Neural cell (in vitro differentiated cells): Measurements from ENCODE around the gene RABGAP1L. TPM values are rescaled to one million over a fixed set of nuclear protein-coding genes. Genes with fewer than 3 reads are reported as not detected.

Experiments
- H2AFZ ChIP-seq: fragments of 200-600, 300-800 bp; sonication (generic), shearing (Covaris generic); 2 replicates; pipeline ENCODE4 v1.6.0; 2014; ENCODE audit warnings: low read depth, mild to moderate bottlenecking, antibody characterized with exemption, low read length, moderate library complexity
- H3F3A ChIP-seq: fragments of 200-600 bp; shearing (Covaris generic); 2 replicates; pipeline ENCODE4 v1.6.1; 2016; ENCODE audit warnings: mild to moderate bottlenecking, moderate library complexity, mixed read lengths, antibody characterized with exemption, low read length; ENCODE audit not compliant: insufficient read depth, poor library complexity, severe bottlenecking
- H3K27ac ChIP-seq: fragments of 200-600, 300-800 bp; sonication (generic), shearing (Covaris generic); 2 replicates; pipeline ENCODE4 v1.5.1; 2014; ENCODE audit warnings: mild to moderate bottlenecking, low read length, moderate library complexity
- H3K27me3 ChIP-seq: fragments of 300-800, 200-600 bp; sonication (generic), shearing (Covaris generic); 2 replicates; pipeline ENCODE4 v1.6.0; 2014; ENCODE audit warnings: mild to moderate bottlenecking, low read depth, low read length, moderate library complexity; ENCODE audit not compliant: insufficient read depth
- H3K36me3 ChIP-seq: fragments of 300-800, 200-600 bp; sonication (generic), shearing (Covaris generic); 2 replicates; pipeline ENCODE4 v1.5.1; 2014; ENCODE audit warnings: mild to moderate bottlenecking, antibody characterized with exemption, low read length, moderate library complexity; ENCODE audit not compliant: insufficient read depth
- H3K4me2 ChIP-seq: fragments of 300-800, 200-600 bp; sonication (generic), shearing (Covaris generic); 2 replicates; pipeline ENCODE4 v1.6.0; 2014; ENCODE audit warnings: mild to moderate bottlenecking, low read length
- H3K4me3 ChIP-seq: fragments of 300-800, 200-600 bp; sonication (generic), shearing (Covaris generic); 2 replicates; pipeline ENCODE4 v1.5.1; 2014; ENCODE audit warnings: mild to moderate bottlenecking, low read length, moderate library complexity
- H3K79me2 ChIP-seq: fragments of 200-600 bp; shearing (Covaris generic); replicated peaks from 2 replicates; pipeline ENCODE4 v1.6.0; 2014; ENCODE audit warnings: mild to moderate bottlenecking, low read length, moderate library complexity; ENCODE audit not compliant: insufficient read depth
- H3K9ac ChIP-seq: fragments of 300-800, 200-600 bp; sonication (generic), shearing (Covaris generic); 2 replicates; pipeline ENCODE4 v1.6.1; 2016; ENCODE audit warnings: mild to moderate bottlenecking, low read length, mixed read lengths
- H3K9me2 ChIP-seq: fragments of 200-600 bp; shearing (Covaris generic); 2 replicates; pipeline ENCODE4 v1.6.1; 2016; ENCODE audit warnings: mild to moderate bottlenecking, low read length, mixed read lengths; ENCODE audit not compliant: insufficient read depth
- H3K9me3 ChIP-seq: fragments of 200-600, 300-800 bp; sonication (generic), shearing (Covaris generic); 2 replicates; pipeline ENCODE4 v1.6.1; 2016; ENCODE audit warnings: mild to moderate bottlenecking, mixed run types, low read length, moderate library complexity, mixed read lengths
- H4K20me1 ChIP-seq: fragments of 200-600 bp; shearing (Covaris generic); 2 replicates; pipeline ENCODE4 v1.6.1; 2016; ENCODE audit warnings: mild to moderate bottlenecking, mixed run types; ENCODE audit not compliant: insufficient read depth
- CTCF ChIP-seq: fragments of 450-650 bp; IDR thresholded peaks from 2 replicates; pipeline ENCODE4 v1.5.1; 2014; ENCODE audit warnings: antibody characterized with exemption, mild to moderate bottlenecking, moderate library complexity; ENCODE audit not compliant: poor library complexity, severe bottlenecking
- EP300 ChIP-seq: fragments of 450-650 bp; conservative IDR thresholded peaks from 2 replicates; pipeline ENCODE4 v1.6.1; 2014; ENCODE audit warnings: antibody characterized with exemption, mild to moderate bottlenecking, moderate library complexity; ENCODE audit not compliant: poor library complexity, severe bottlenecking
- EZH2 ChIP-seq: fragments of 200-600, 300-800 bp; shearing (Covaris generic), sonication (generic); IDR thresholded peaks from 2 replicates; pipeline ENCODE4 v1.6.1; 2014; ENCODE audit warnings: antibody characterized with exemption, low read length, borderline replicate concordance, mild to moderate bottlenecking; ENCODE audit not compliant: insufficient read depth, poor library complexity, severe bottlenecking
- MXI1 ChIP-seq: fragments of 450-650 bp; conservative IDR thresholded peaks from 2 replicates; pipeline ENCODE4 v1.6.1; 2014; ENCODE audit warnings: antibody characterized with exemption, mild to moderate bottlenecking; ENCODE audit not compliant: poor library complexity, severe bottlenecking
- POLR2AphosphoS5 ChIP-seq: IDR thresholded peaks from 2 replicates; pipeline ENCODE4 v1.6.1; 2012
- RAD21 ChIP-seq: fragments of 450-650 bp; conservative IDR thresholded peaks from 2 replicates; pipeline ENCODE4 v1.6.1; 2014; ENCODE audit warnings: antibody characterized with exemption, mild to moderate bottlenecking, moderate library complexity
- SMC3 ChIP-seq: fragments of 450-650 bp; conservative IDR thresholded peaks from 2 replicates; pipeline ENCODE4 v1.6.1; 2014; ENCODE audit warnings: antibody characterized with exemption, mild to moderate bottlenecking, moderate library complexity; ENCODE audit not compliant: poor library complexity
- TAF1 ChIP-seq: IDR thresholded peaks from 2 replicates; pipeline ENCODE4 v1.6.1; 2012; ENCODE audit warnings: low read depth
- polyA plus RNA-seq: library from polyadenylated mRNA; depleted of rRNA; stranded (reverse); fragments of >200 nt; gene quantifications from 2 replicates; pipeline ENCODE4 v1.2.3, GENCODE V29; 2014
- TF ChIP-seq, protein P1 (sequence below): IDR thresholded peaks from 2 replicates; pipeline ENCODE4 v1.6.1; 2012; ENCODE audit warnings: borderline replicate concordance

Gene RABGAP1L
- polyA plus RNA-seq, 1 donor from 2014 or later: 32.2 TPM

- no peak overlapping the region for H3K4me3 ChIP-seq
- H3K27me3 ChIP-seq: no peaks in the 10 kb centered on the region
- H3F3A ChIP-seq: no peaks in the 10 kb centered on the region
- no peak overlapping the region for H3K4me2 ChIP-seq
- no peak overlapping the region for H3K9ac ChIP-seq
- H2AFZ ChIP-seq: no peak overlapping the region
- H4K20me1 ChIP-seq: no peaks in the 10 kb centered on the region
- H3K27ac ChIP-seq: no peak overlapping the region
- H3K9me3 ChIP-seq: no peaks in the 10 kb centered on the region
- TF ChIP-seq, protein P1, sequence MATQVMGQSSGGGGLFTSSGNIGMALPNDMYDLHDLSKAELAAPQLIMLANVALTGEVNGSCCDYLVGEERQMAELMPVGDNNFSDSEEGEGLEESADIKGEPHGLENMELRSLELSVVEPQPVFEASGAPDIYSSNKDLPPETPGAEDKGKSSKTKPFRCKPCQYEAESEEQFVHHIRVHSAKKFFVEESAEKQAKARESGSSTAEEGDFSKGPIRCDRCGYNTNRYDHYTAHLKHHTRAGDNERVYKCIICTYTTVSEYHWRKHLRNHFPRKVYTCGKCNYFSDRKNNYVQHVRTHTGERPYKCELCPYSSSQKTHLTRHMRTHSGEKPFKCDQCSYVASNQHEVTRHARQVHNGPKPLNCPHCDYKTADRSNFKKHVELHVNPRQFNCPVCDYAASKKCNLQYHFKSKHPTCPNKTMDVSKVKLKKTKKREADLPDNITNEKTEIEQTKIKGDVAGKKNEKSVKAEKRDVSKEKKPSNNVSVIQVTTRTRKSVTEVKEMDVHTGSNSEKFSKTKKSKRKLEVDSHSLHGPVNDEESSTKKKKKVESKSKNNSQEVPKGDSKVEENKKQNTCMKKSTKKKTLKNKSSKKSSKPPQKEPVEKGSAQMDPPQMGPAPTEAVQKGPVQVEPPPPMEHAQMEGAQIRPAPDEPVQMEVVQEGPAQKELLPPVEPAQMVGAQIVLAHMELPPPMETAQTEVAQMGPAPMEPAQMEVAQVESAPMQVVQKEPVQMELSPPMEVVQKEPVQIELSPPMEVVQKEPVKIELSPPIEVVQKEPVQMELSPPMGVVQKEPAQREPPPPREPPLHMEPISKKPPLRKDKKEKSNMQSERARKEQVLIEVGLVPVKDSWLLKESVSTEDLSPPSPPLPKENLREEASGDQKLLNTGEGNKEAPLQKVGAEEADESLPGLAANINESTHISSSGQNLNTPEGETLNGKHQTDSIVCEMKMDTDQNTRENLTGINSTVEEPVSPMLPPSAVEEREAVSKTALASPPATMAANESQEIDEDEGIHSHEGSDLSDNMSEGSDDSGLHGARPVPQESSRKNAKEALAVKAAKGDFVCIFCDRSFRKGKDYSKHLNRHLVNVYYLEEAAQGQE: no peak
- TF ChIP-seq EP300 (no peak), TAF1 (no peak), CTCF (peak; percentile 75), EZH2 (no peak), SMC3 (peak; percentile 70), RAD21 (peak; percentile 74), MXI1 (no peak), POLR2AphosphoS5 (no peak)
- no peaks in the 10 kb centered on the region for H3K36me3 ChIP-seq
- no peaks in the 10 kb centered on the region for H3K9me2 ChIP-seq
- no peaks in the 10 kb centered on the region for H3K79me2 ChIP-seq
Measured at GRCh38 chr1:174743654-174744561, 584.6 kb downstream of the RABGAP1L start.

DNA sequence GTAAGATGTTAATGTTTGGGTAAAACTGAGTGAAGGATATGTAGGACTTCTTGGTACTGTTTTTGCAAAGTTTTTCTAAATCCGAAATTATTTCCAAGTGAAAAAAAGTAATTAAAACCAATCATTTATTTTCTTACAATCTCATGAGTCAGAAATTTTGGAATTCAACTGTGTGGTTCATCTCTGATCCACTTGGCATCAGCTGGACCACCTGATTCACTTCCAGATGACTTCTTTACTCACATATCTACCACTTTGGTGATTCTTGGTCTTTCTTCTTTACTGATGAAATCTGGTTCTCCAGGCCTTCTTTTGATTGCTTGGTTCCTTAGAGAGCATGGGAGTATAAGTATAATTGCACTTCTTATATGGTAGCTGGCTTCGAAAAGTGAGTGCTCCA is 585.6 kb downstream of the RABGAP1L start:
- Histone ChIP-seq H3K79me2 (no peaks in the 10 kb centered on the region), H3K27ac (no peak overlapping the region), H3K9me2 (no peaks in the 10 kb centered on the region), H4K20me1 (no peaks in the 10 kb centered on the region), H3K9ac (no peak overlapping the region), H3F3A (no peaks in the 10 kb centered on the region), H3K4me3 (no peak overlapping the region), H3K4me2 (no peak overlapping the region), H3K9me3 (no peaks in the 10 kb centered on the region), H3K27me3 (no peaks in the 10 kb centered on the region), H2AFZ (no peak overlapping the region), H3K36me3 (no peaks in the 10 kb centered on the region)
- no peak for TF ChIP-seq RAD21
- no peak for TF ChIP-seq SMC3
- no peak for TF ChIP-seq MXI1
- TF ChIP-seq EP300: no peak
- no peak for TF ChIP-seq CTCF
- TF ChIP-seq, protein P1: no peak
- no peak for TF ChIP-seq POLR2AphosphoS5
- no peak for TF ChIP-seq EZH2
- TF ChIP-seq TAF1: no peak
